Common myeloid progenitor, CD34-positive (primary cell): Measurements from ENCODE around the gene ZNF84.
A peak's percentile ranks its signal among the peaks of the same experiment; 100 is the strongest.

ENCODE experiments used
- CTCF ChIA-PET: fragments of 350-600 bp; sonication (Branson Sonifier 250); formaldehyde crosslinking; loops from one replicate; lab custom pipeline; 2021; ENCODE audit warnings: antibody characterized with exemption; lab: Charles Lee
- POLR2A ChIA-PET: fragments of 350-600 bp; sonication (Branson Sonifier 250); formaldehyde crosslinking; loops from one replicate; lab custom pipeline; 2021; ENCODE audit warnings: antibody characterized with exemption; lab: Charles Lee
- DNase-seq, 3 donors: peaks; one replicate each; pipeline versions ENCODE4 v3.0.0 to v3.0.0-alpha.2; 2013
- H3K27ac ChIP-seq, 2 experiments: 1 replicate in 1 of 2; 2 replicates in 1 of 2; pipeline ENCODE4 v1.7.0; 2013; ENCODE audit warnings: inconsistent platforms in 2 of 2, low read length in 2 of 2, mild to moderate bottlenecking in 2 of 2, low read depth in 1 of 2, moderate library complexity in 1 of 2; ENCODE audit not compliant: severe bottlenecking in 2 of 2, insufficient read depth in 1 of 2, poor library complexity in 1 of 2
- H3K27me3 ChIP-seq, 5 experiments: replicated peaks in 2 of 5; 1 replicate in 3 of 5; 2 replicates in 2 of 5; pipeline versions ENCODE4 v1.6.1 to v1.7.0; 2013; ENCODE audit warnings: low read length in 4 of 5, mild to moderate bottlenecking in 2 of 5, moderate library complexity in 2 of 5, inconsistent platforms in 1 of 5; ENCODE audit not compliant: insufficient read depth in 5 of 5, control insufficient read depth in 4 of 5
- H3K36me3 ChIP-seq, 4 experiments: 1 replicate in 2 of 4; 2 replicates in 2 of 4; pipeline versions ENCODE4 v1.6.1 to v1.7.0; 2013; ENCODE audit warnings: low read length in 3 of 4, control low read depth in 1 of 4, mild to moderate bottlenecking in 1 of 4; ENCODE audit not compliant: control insufficient read depth in 4 of 4, insufficient read depth in 4 of 4
- H3K4me1 ChIP-seq, 4 experiments: 1 replicate in 3 of 4; 2 replicates in 1 of 4; pipeline versions ENCODE4 v1.6.1 to v1.7.1; 2013; ENCODE audit warnings: low read length in 3 of 4, mild to moderate bottlenecking in 3 of 4, control low read depth in 1 of 4, inconsistent platforms in 1 of 4, moderate library complexity in 1 of 4; ENCODE audit not compliant: control insufficient read depth in 4 of 4, insufficient read depth in 4 of 4; ENCODE audit errors: control extremely low read depth in 1 of 4
- H3K4me3 ChIP-seq, 7 experiments: 1 replicate in 4 of 7; 2 replicates in 3 of 7; pipeline versions ENCODE4 v1.5.1 to v1.7.0; 2013; ENCODE audit warnings: mild to moderate bottlenecking in 7 of 7, low read length in 6 of 7, moderate library complexity in 6 of 7, inconsistent platforms in 2 of 7, low read depth in 2 of 7, control low read depth in 1 of 7; ENCODE audit not compliant: insufficient read depth in 4 of 7, control insufficient read depth in 1 of 7; ENCODE audit errors: extremely low read depth in 1 of 7
- H3K9me3 ChIP-seq, 5 experiments: 1 replicate in 4 of 5; 2 replicates in 1 of 5; pipeline versions ENCODE4 v1.6.1 to v1.7.1; 2013; ENCODE audit warnings: low read length in 4 of 5, mild to moderate bottlenecking in 2 of 5, inconsistent platforms in 1 of 5, low read depth in 1 of 5, moderate library complexity in 1 of 5; ENCODE audit not compliant: control insufficient read depth in 4 of 5, insufficient read depth in 2 of 5; ENCODE audit errors: control extremely low read depth in 1 of 5
- WGBS: methylation state at CpG from one replicate; pipeline ENCODE4 v1.1.5; 2013; ENCODE audit not compliant: insufficient coverage; 5-methylcytosine and 5-hydroxymethylcytosine counted together

The ZNF84 gene

GRCh38 chr12:133107121-133107520, 69.8 kb downstream of the ZNF84 start:
- Histone ChIP-seq H3K36me3 (peaks cover 11 to 76% (median 35%) of the 10 kb centered on the region in 4 experiments), H3K4me3 (peak overlapping the region in 1 of 7 experiments; percentile 39)

GRCh38 chr12:133108150-133108549, 70.8 kb downstream of the ZNF84 start:
- Histone ChIP-seq H3K9me3 (peaks cover 35 to 83% (median 47%) of the 10 kb centered on the region in 5 experiments), H3K4me3 (no peak overlapping the region), H3K27ac (no peak overlapping the region), H3K27me3 (no peaks in the 10 kb centered on the region), H3K4me1 (no peaks in the 10 kb centered on the region), H3K36me3 (peaks cover 11 to 66% (median 29%) of the 10 kb centered on the region in 4 experiments)
- no CpG with 5 or more reads among the region's 2 CpGs for WGBS
- DNase-seq = no peak
- POLR2A ChIA-PET = no interaction called here
- CTCF ChIA-PET = no interaction called here

More at GRCh38 chr12:133107121-133107520, 69.8 kb downstream of the ZNF84 start:
- Histone ChIP-seq H3K27ac (no peak overlapping the region), H3K4me1 (no peaks in the 10 kb centered on the region), H3K27me3 (no peaks in the 10 kb centered on the region), H3K9me3 (peaks cover 36 to 91% (median 52%) of the 10 kb centered on the region in 5 experiments)
- POLR2A ChIA-PET = no interaction called here
- CTCF ChIA-PET = interaction anchor here (0.9 kb wide), 1 partner anchor 13 kb away, joined by 3 read pairs; no protein-coding TSS in a partner anchor
- WGBS = no CpG with 5 or more reads among the region's 1 CpG
- DNase-seq = no peak
